OCI-LY1 (cell line): Measurements from ENCODE around the gene MTMR3.

Source experiments
- H2AFZ ChIP-seq: fragments of 200-600 bp; sonication (generic), shearing (Covaris generic); 2 replicates; pipeline ENCODE4 v1.6.0; 2014; ENCODE audit warnings: antibody characterized with exemption, mild to moderate bottlenecking, low read length
- H3F3A ChIP-seq: fragments of 200-600 bp; sonication (generic), shearing (Covaris generic); 2 replicates; pipeline ENCODE4 v1.6.0; 2014; ENCODE audit warnings: mild to moderate bottlenecking, antibody characterized with exemption, low read length, moderate library complexity; ENCODE audit not compliant: insufficient read depth
- H3K27ac ChIP-seq: fragments of 200-600 bp; sonication (generic); 2 replicates; pipeline ENCODE4 v1.5.1; 2014; ENCODE audit warnings: low read length, mixed run types, mild to moderate bottlenecking, low read depth; ENCODE audit not compliant: poor library complexity, severe bottlenecking
- H3K27me3 ChIP-seq: fragments of 200-600 bp; sonication (generic); 2 replicates; pipeline ENCODE4 v1.6.0; 2014; ENCODE audit warnings: antibody characterized with exemption, mild to moderate bottlenecking, low read length, moderate library complexity; ENCODE audit not compliant: insufficient read depth
- H3K36me3 ChIP-seq: fragments of 200-600 bp; sonication (generic); 2 replicates; pipeline ENCODE4 v1.6.1; 2014; ENCODE audit warnings: mild to moderate bottlenecking, antibody characterized with exemption, low read length, moderate library complexity, mixed read lengths; ENCODE audit not compliant: insufficient read depth
- H3K4me1 ChIP-seq: fragments of 200-600 bp; sonication (generic); 2 replicates; pipeline ENCODE4 v1.5.1; 2014; ENCODE audit warnings: mild to moderate bottlenecking, low read length, moderate library complexity; ENCODE audit not compliant: insufficient read depth, severe bottlenecking
- H3K4me2 ChIP-seq: fragments of 200-600 bp; sonication (generic), shearing (Covaris generic); 2 replicates; pipeline ENCODE4 v1.6.1; 2014; ENCODE audit warnings: low read length
- H3K4me3 ChIP-seq: fragments of 200-600 bp; sonication (generic); 2 replicates; pipeline ENCODE4 v1.5.1; 2014; ENCODE audit warnings: low read length, low read depth, mild to moderate bottlenecking, mixed read lengths; ENCODE audit not compliant: poor library complexity, severe bottlenecking
- H3K79me2 ChIP-seq: fragments of 200-600 bp; shearing (Covaris generic); 2 replicates; pipeline ENCODE4 v1.6.1; 2016; ENCODE audit warnings: mixed run types, low read length, mixed read lengths; ENCODE audit not compliant: insufficient read depth
- H3K9ac ChIP-seq: fragments of 200-600 bp; sonication (generic), shearing (Covaris generic); 2 replicates; pipeline ENCODE4 v1.6.1; 2014; ENCODE audit warnings: mild to moderate bottlenecking, low read length, mixed read lengths
- H3K9me2 ChIP-seq: fragments of 200-600 bp; sonication (generic), shearing (Covaris generic); 2 replicates; pipeline ENCODE4 v1.6.1; 2014; ENCODE audit warnings: low read depth, mild to moderate bottlenecking, low read length, mixed read lengths
- H3K9me3 ChIP-seq: fragments of 200-600 bp; shearing (Covaris generic); 2 replicates; pipeline ENCODE4 v1.6.1; 2014; ENCODE audit warnings: low read length, mixed read lengths
- H4K20me1 ChIP-seq: fragments of 200-600 bp; sonication (generic), shearing (Covaris generic); 2 replicates; pipeline ENCODE4 v1.6.0; 2016; ENCODE audit warnings: mild to moderate bottlenecking, low read length; ENCODE audit not compliant: insufficient read depth
- EZH2 ChIP-seq: fragments of 200-600 bp; sonication (generic), shearing (Covaris generic); IDR thresholded peaks from 2 replicates; pipeline ENCODE4 v1.8.0; 2017; ENCODE audit warnings: borderline replicate concordance, mixed run types, mild to moderate bottlenecking, antibody characterized with exemption, low read length, moderate library complexity, mixed read lengths
- TF ChIP-seq, protein P1 (sequence below): fragments of 200-600 bp; sonication (generic), shearing (Covaris generic); IDR thresholded peaks from 2 replicates; pipeline ENCODE4 v1.5.1; 2017; ENCODE audit warnings: mild to moderate bottlenecking, antibody characterized with exemption, low read length, moderate library complexity, mixed read lengths

The MTMR3 gene

GRCh38 chr22:29872989-29873388 lies 10.0 kb upstream of the MTMR3 start:
- H3K27ac ChIP-seq: no peak overlapping the region
- H3K79me2 ChIP-seq: no peaks in the 10 kb centered on the region
- H3F3A ChIP-seq: no peaks in the 10 kb centered on the region
- no peaks in the 10 kb centered on the region for H3K36me3 ChIP-seq
- no peak overlapping the region for H3K4me3 ChIP-seq
- H3K9ac ChIP-seq: no peak overlapping the region
- H3K9me3 ChIP-seq: no peaks in the 10 kb centered on the region
- H4K20me1 ChIP-seq: no peaks in the 10 kb centered on the region
- no peaks in the 10 kb centered on the region for H3K4me1 ChIP-seq
- no peaks in the 10 kb centered on the region for H3K9me2 ChIP-seq
- H2AFZ ChIP-seq: no peak overlapping the region
- no peak for TF ChIP-seq EZH2
- TF ChIP-seq, protein P1, sequence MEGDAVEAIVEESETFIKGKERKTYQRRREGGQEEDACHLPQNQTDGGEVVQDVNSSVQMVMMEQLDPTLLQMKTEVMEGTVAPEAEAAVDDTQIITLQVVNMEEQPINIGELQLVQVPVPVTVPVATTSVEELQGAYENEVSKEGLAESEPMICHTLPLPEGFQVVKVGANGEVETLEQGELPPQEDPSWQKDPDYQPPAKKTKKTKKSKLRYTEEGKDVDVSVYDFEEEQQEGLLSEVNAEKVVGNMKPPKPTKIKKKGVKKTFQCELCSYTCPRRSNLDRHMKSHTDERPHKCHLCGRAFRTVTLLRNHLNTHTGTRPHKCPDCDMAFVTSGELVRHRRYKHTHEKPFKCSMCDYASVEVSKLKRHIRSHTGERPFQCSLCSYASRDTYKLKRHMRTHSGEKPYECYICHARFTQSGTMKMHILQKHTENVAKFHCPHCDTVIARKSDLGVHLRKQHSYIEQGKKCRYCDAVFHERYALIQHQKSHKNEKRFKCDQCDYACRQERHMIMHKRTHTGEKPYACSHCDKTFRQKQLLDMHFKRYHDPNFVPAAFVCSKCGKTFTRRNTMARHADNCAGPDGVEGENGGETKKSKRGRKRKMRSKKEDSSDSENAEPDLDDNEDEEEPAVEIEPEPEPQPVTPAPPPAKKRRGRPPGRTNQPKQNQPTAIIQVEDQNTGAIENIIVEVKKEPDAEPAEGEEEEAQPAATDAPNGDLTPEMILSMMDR: no peak
- H3K4me2 ChIP-seq: no peak overlapping the region
- H3K27me3 ChIP-seq: no peaks in the 10 kb centered on the region

DNA sequence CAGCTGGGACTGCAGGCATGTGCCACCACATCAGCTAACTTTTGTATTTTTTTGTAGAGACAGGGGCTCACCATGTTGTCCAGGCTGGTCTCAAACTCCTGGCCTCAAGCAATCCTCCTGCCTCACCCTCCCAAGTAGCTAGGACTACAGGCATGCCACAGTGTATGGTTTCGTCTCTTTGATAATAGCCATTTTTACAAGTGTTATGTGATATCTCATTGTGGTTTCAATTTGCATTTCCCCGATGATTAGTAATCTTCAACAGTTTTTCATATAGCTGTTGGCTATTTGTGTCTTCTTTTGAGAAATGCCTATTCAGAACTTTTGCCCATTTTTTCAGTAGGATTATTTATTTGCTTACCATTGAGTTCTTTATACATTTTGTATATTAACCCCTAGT lies 9.0 kb upstream of the MTMR3 start:
- no peak overlapping the region for H3K9ac ChIP-seq
- no peak overlapping the region for H3K4me3 ChIP-seq
- H2AFZ ChIP-seq: no peak overlapping the region
- no peaks in the 10 kb centered on the region for H3F3A ChIP-seq
- no peaks in the 10 kb centered on the region for H3K9me3 ChIP-seq
- no peaks in the 10 kb centered on the region for H4K20me1 ChIP-seq
- no peaks in the 10 kb centered on the region for H3K36me3 ChIP-seq
- TF ChIP-seq, protein P1: no peak
- H3K4me2 ChIP-seq: no peak overlapping the region
- no peak overlapping the region for H3K27ac ChIP-seq
- no peaks in the 10 kb centered on the region for H3K27me3 ChIP-seq
- no peaks in the 10 kb centered on the region for H3K4me1 ChIP-seq
- no peaks in the 10 kb centered on the region for H3K9me2 ChIP-seq
- no peaks in the 10 kb centered on the region for H3K79me2 ChIP-seq

- Histone ChIP-seq H3K79me2 (no peaks in the 10 kb centered on the region), H4K20me1 (no peaks in the 10 kb centered on the region), H3K9me2 (no peaks in the 10 kb centered on the region), H3F3A (no peaks in the 10 kb centered on the region), H3K9me3 (0 out of 2 replicates have a peak, but pooled peaks cover 2% of the 10 kb centered on the region), H3K4me2 (no peak overlapping the region), H3K9ac (no peak overlapping the region), H2AFZ (no peak overlapping the region), H3K36me3 (no peaks in the 10 kb centered on the region), H3K27ac (no peak overlapping the region), H3K27me3 (no peaks in the 10 kb centered on the region), H3K4me1 (no peaks in the 10 kb centered on the region), H3K4me3 (no peak overlapping the region)
- no peak for TF ChIP-seq EZH2
- TF ChIP-seq, protein P1: no peak
Observed at GRCh38 chr22:29877620-29878019, 5.4 kb upstream of the MTMR3 start.
